Measurements from ENCODE around the gene INSL3. TPM values are rescaled to one million over a fixed set of nuclear protein-coding genes. Genes with fewer than 3 reads are reported as not detected.
A peak's percentile ranks its signal among the peaks of the same experiment; 100 is the strongest.

The INSL3 gene
- total RNA-seq, 2 donors from 2014 or later = not detected

GRCh38 chr19:17831419-17831888, 10.1 kb upstream of the INSL3 start:
- Histone ChIP-seq H3K4me3 (no peak overlapping the region), H3K27ac (no peak overlapping the region), H3K27me3 (peaks cover 0 to 8% of the 10 kb centered on the region in 2 donors), H3K9me3 (no peaks in the 10 kb centered on the region), H3K4me1 (peaks cover 16% of the 10 kb centered on the region), H3K36me3 (replicated peaks in 1 of 2; ENCODE audit: insufficient read depth in 1 of 2, low read depth in 2 of 2) (no peaks in the 10 kb centered on the region)
- DNase-seq = no peak
- TF ChIP-seq POLR2A (IDR thresholded peaks at IDR 0.05) (no peak), CTCF (IDR thresholded peaks at IDR 0.05) (no peak)
- intact Hi-C loops (cut with DNase I) = no loop called here
- WGBS, 2 donors = 31 to 34% methylated on average over 5 to 25 of the region's 25 CpGs
- no peak for ATAC-seq

- intact Hi-C loops (cut with DNase I) = no loop called here
- Histone ChIP-seq H3K4me1 (peaks cover 16% of the 10 kb centered on the region), H3K36me3 (replicated peaks in 1 of 2; ENCODE audit: insufficient read depth in 1 of 2, low read depth in 2 of 2) (no peaks in the 10 kb centered on the region), H3K9me3 (no peaks in the 10 kb centered on the region), H3K4me3 (no peak overlapping the region), H3K27ac (no peak overlapping the region), H3K27me3 (peaks cover 0 to 8% of the 10 kb centered on the region in 2 donors)
- 4 to 16% methylated on average over 25 to 42 of the region's 50 CpGs for WGBS, 2 donors
- peak; percentile 68 to 88 (median 79) for DNase-seq
- TF ChIP-seq CTCF (IDR thresholded peaks at IDR 0.05) = no peak
- no peak for TF ChIP-seq POLR2A (IDR thresholded peaks at IDR 0.05)
- ATAC-seq = peak; percentile 70
Observed at GRCh38 chr19:17830567-17831418, 9.5 kb upstream of the INSL3 start.

GRCh38 chr19:17829855-17830566, 8.7 kb upstream of the INSL3 start:
- no peaks in the 10 kb centered on the region for H3K9me3 ChIP-seq
- peak in 3 of 4 donors; percentile 15 to 40 (median 34) for DNase-seq
- peak; percentile 10 for ATAC-seq
- peaks cover 16% of the 10 kb centered on the region for H3K4me1 ChIP-seq
- H3K27ac ChIP-seq = no peak overlapping the region
- WGBS, 2 donors = 10 to 18% methylated on average over 6 to 28 of the region's 29 CpGs
- no peak overlapping the region for H3K4me3 ChIP-seq
- intact Hi-C loops (cut with DNase I) = no loop called here
- TF ChIP-seq POLR2A (IDR thresholded peaks at IDR 0.05) (no peak), CTCF (IDR thresholded peaks at IDR 0.05) (no peak)
- H3K36me3 ChIP-seq (replicated peaks in 1 of 2; ENCODE audit: insufficient read depth in 1 of 2, low read depth in 2 of 2) = no peaks in the 10 kb centered on the region
- H3K27me3 ChIP-seq = peaks cover 0 to 4% of the 10 kb centered on the region in 2 donors

GRCh38 chr19:17826508-17827056, 5.3 kb upstream of the INSL3 start:
- DNase-seq = no peak
- Histone ChIP-seq H3K4me3 (no peak overlapping the region), H3K9me3 (no peaks in the 10 kb centered on the region), H3K36me3 (replicated peaks in 1 of 2; ENCODE audit: insufficient read depth in 1 of 2, low read depth in 2 of 2) (no peaks in the 10 kb centered on the region), H3K27me3 (peaks cover 0 to 3% of the 10 kb centered on the region in 2 donors), H3K4me1 (peaks cover 15% of the 10 kb centered on the region), H3K27ac (no peak overlapping the region)
- intact Hi-C loops (cut with DNase I) = no loop called here
- WGBS, 2 donors = 85 to 87% methylated on average over 7 to 13 of the region's 13 CpGs
- ATAC-seq = no peak
- no peak for TF ChIP-seq CTCF (IDR thresholded peaks at IDR 0.05)
- no peak for TF ChIP-seq POLR2A (IDR thresholded peaks at IDR 0.05)
